ENCODE data around the gene MAGI1.

DNA sequence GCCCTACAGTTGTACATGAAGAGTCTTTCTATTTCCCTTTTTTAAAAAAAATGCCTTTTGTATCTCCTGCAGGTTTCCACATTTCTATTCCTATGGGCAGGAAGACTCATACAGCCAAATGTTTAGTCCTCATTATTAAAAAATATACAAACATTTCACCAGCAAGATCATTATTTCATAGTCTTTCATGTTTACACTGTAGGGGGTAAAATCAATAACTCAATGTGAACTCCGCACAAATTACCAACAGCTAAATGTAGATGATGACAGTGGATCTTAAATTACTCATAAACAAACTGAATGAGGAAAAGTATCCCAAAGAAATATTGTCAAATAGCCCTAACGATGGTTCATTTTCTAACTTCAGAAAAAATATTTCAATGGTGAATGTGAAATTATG lies 99.5 kb downstream of the MAGI1 start:
- no peak for TF ChIP-seq POLR2A (IDR thresholded peaks at IDR 0.05)
- no peak for TF ChIP-seq POLR2AphosphoS5 (IDR thresholded peaks at IDR 0.05)
- TF ChIP-seq EP300 (IDR thresholded peaks at IDR 0.05) = no peak
- TF ChIP-seq, protein P1, sequence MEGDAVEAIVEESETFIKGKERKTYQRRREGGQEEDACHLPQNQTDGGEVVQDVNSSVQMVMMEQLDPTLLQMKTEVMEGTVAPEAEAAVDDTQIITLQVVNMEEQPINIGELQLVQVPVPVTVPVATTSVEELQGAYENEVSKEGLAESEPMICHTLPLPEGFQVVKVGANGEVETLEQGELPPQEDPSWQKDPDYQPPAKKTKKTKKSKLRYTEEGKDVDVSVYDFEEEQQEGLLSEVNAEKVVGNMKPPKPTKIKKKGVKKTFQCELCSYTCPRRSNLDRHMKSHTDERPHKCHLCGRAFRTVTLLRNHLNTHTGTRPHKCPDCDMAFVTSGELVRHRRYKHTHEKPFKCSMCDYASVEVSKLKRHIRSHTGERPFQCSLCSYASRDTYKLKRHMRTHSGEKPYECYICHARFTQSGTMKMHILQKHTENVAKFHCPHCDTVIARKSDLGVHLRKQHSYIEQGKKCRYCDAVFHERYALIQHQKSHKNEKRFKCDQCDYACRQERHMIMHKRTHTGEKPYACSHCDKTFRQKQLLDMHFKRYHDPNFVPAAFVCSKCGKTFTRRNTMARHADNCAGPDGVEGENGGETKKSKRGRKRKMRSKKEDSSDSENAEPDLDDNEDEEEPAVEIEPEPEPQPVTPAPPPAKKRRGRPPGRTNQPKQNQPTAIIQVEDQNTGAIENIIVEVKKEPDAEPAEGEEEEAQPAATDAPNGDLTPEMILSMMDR (IDR thresholded peaks at IDR 0.05) = no peak
